ENCODE data around the gene ROM1.
"Not testable (repeated sequence)": the region's sequence is repeated elsewhere in the genome, so short reads cannot be mapped to it uniquely, and the experiment has no call there.

ROM1 gene

GRCh38 chr11:62612366-62613290 is at the start of gene ROM1, which contains the start of gene EML3:
TSS of gene ROM1 (plus strand) at chr11:62613257. CDS start at chr11:62613282, 25 bp downstream.
TSS of gene EML3 (minus strand) at chr11:62612775. CDS start at chr11:62612457, 318 bp downstream.
- peak; percentile 91 for DNase-seq (ENCODE audit: low spot score)

GRCh38 chr11:62565100-62565802 is 47.8 kb upstream of the ROM1 start:
- no peak for DNase-seq (ENCODE audit: low spot score)

GRCh38 chr11:62566247-62566646 is 46.8 kb upstream of the ROM1 start:
- no peak for DNase-seq (ENCODE audit: low spot score)

- no peak for DNase-seq (ENCODE audit: low spot score)
Observed at GRCh38 chr11:62567018-62567633, 45.9 kb upstream of the ROM1 start.

- no peak for DNase-seq (ENCODE audit: low spot score)
Observed at GRCh38 chr11:62569611-62570010, 43.4 kb upstream of the ROM1 start.

- DNase-seq (ENCODE audit: low spot score), result not testable (repeated sequence)
Observed at GRCh38 chr11:62570903-62571302, 42.2 kb upstream of the ROM1 start.

GRCh38 chr11:62571493-62571892 is 41.6 kb upstream of the ROM1 start:
- DNase-seq (ENCODE audit: low spot score), result not testable (repeated sequence)

GRCh38 chr11:62572431-62572830 is 40.6 kb upstream of the ROM1 start:
- DNase-seq (ENCODE audit: low spot score), result no peak

- DNase-seq (ENCODE audit: low spot score), result no peak
Observed at GRCh38 chr11:62573006-62573591, 40.0 kb upstream of the ROM1 start.

- DNase-seq (ENCODE audit: low spot score), result peak; percentile 99
Observed at GRCh38 chr11:62573592-62574362, 39.3 kb upstream of the ROM1 start, which contains the start of gene EEF1G. TSS of gene EEF1G (minus strand) at chr11:62573891. CDS start at chr11:62573842, 49 bp downstream.

- no peak for DNase-seq (ENCODE audit: low spot score)
Observed at GRCh38 chr11:62574363-62575071, 38.5 kb upstream of the ROM1 start.

GRCh38 chr11:62575156-62575555 is 37.9 kb upstream of the ROM1 start:
- DNase-seq (ENCODE audit: low spot score), result no peak

- no peak for DNase-seq (ENCODE audit: low spot score)
Observed at GRCh38 chr11:62575837-62576236, 37.2 kb upstream of the ROM1 start.

GRCh38 chr11:62577046-62577714 is 35.9 kb upstream of the ROM1 start:
- DNase-seq (ENCODE audit: low spot score), result no peak

- DNase-seq (ENCODE audit: low spot score), result no peak
Observed at GRCh38 chr11:62578541-62578940, 34.5 kb upstream of the ROM1 start.

GRCh38 chr11:62579252-62579651 is 33.8 kb upstream of the ROM1 start:
- no peak for DNase-seq (ENCODE audit: low spot score)

GRCh38 chr11:62580959-62581715 is 31.9 kb upstream of the ROM1 start:
- DNase-seq (ENCODE audit: low spot score), result no peak

GRCh38 chr11:62581735-62582134 is 31.3 kb upstream of the ROM1 start:
- DNase-seq (ENCODE audit: low spot score), result not testable (repeated sequence)

- not testable (repeated sequence) for DNase-seq (ENCODE audit: low spot score)
Observed at GRCh38 chr11:62585356-62585755, 27.7 kb upstream of the ROM1 start.
